T47D (cell line): ENCODE measurements around the gene SMARCD2.

Experiments
- DNase-seq, 2 experiments: peaks; one replicate each; pipeline versions ENCODE4 v3.0.0 to v3.0.0-alpha.2; 2011 to 2012; ENCODE audit warnings: low read depth in 1 of 2, low spot score in 1 of 2
- JUND ChIP-seq: IDR thresholded peaks from 2 replicates; pipeline ENCODE4 v1.6.1; 2012; ENCODE audit warnings: low read depth
- in situ Hi-C: cut with HindIII; loops from 2 replicates; pipeline ENCODE4 v1.10.0; 2016; ENCODE audit warnings: low sequenced_read_pairs, low pct_unique_long_range_greater_than_20kb

Gene SMARCD2

GRCh38 chr17:63832014-63832413, 10.5 kb downstream of the SMARCD2 start:
- in situ Hi-C loops, result no loop called here
- no peak for DNase-seq
- TF ChIP-seq JUND, result no peak

GRCh38 chr17:63831505-63831904, 11.0 kb downstream of the SMARCD2 start:
- DNase-seq, result no peak
- in situ Hi-C loops, result no loop called here
- TF ChIP-seq JUND, result no peak

GRCh38 chr17:63830904-63831491, 11.5 kb downstream of the SMARCD2 start:
- TF ChIP-seq JUND, result no peak
- DNase-seq, result no peak
- in situ Hi-C loops, result no loop called here

GRCh38 chr17:63830278-63830677, 12.2 kb downstream of the SMARCD2 start:
- in situ Hi-C loops, result no loop called here
- DNase-seq, result no peak
- no peak for TF ChIP-seq JUND

DNA sequence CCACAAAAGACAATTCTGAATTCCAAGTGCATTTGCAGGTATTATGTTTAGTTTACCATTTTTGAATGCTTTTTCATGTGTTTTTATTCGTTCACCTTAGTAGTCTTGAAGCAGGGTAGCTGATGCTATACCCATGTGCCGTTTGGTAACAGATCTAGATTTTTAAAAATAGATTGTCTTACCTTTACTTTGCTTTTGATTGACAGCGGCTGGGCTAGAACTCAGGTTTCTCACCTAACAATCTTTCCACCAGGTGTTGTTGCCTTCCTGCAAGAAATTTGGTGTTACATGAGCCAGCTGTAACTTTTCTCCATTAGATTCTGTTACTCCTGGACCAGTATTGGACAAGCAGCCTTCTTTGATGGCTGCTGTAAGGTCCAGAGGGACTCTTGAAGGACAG, 13.5 kb downstream of the SMARCD2 start:
- no peak for TF ChIP-seq JUND
- in situ Hi-C loops, result no loop called here
- DNase-seq, result no peak

GRCh38 chr17:63827801-63828221, 14.7 kb downstream of the SMARCD2 start:
- peak in 1 of 2 experiments; percentile 46 for DNase-seq
- in situ Hi-C loops, result no loop called here
- no peak for TF ChIP-seq JUND

DNA sequence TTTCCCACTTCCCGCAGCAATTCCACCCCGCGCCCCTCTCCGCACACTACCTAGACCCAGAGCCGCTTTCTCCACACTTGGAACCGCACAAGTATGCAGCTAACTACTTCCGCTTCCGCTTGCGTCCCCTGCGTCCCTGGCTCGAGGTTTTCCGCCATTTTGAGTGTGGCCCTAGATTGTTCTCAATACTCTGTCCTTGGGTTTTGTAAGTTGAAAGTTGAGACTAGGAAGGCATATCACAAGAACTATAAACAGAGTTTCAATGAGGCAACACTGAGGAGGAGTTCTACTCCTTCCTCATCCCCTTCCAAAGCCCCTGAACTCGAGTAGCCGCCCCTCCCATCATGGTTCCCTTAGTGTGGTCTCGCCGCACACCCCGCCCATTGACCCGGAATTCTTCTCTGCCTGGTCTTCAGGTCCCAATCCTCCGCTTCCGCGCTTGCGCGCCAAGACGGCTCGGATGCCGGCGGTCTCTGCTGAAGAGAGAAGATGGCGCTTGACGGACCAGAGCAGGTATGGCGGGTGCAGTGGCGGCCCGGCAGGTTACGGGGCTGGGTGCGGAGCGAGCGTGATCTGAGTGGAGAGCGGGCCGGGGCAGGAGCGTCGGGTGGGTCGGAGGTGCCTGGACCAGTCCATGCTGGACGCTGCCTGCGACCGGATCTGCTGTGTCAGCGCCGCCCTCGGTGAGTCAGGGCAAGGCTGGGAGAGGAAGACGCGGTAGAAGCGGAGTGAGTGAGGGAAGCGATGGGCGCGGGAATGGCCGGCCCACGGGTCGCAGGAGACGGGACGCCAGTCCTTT, 15.3 kb downstream of the SMARCD2 start, which contains the start of the genes FTSJ3 and PSMC5:
TSS of gene FTSJ3 (minus strand) at position 662 of the 799 bp plus-strand sequence. CDS start 761 bp downstream, outside the sequence.
TSS of gene PSMC5 (plus strand) at position 430 of the 799 bp plus-strand sequence. CDS start at position 490, 60 bp downstream.
- in situ Hi-C loops, result no loop called here
- DNase-seq, result peak; percentile 91 to 97
- TF ChIP-seq JUND, result no peak

- in situ Hi-C loops, result no loop called here
- no peak for TF ChIP-seq JUND
- peak in 1 of 2 experiments; percentile 28 for DNase-seq
These were observed 15.9 kb downstream of the SMARCD2 start for GRCh38 chr17:63826468-63827001.

DNA sequence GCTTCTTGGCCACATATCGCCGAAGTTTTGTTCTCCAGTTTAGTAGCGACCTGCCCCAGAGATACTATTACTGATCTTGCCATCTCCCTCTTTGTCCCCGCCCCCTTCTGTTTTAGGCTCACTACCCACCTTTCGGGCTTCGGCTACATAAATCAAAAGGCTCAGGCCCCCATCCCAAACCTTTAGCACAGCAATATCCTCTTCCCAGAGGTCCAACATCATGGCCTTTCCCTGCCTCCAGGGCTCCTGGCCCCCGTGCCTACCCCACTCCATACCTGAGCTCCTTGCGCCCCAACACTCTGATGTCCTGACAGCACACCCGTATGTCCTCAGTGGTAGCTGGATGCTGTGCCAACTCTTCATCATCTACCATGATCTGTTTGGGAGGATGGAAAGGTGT, 18.1 kb downstream of the SMARCD2 start:
- TF ChIP-seq JUND, result no peak
- in situ Hi-C loops, result no loop called here
- DNase-seq, result no peak

- no peak for DNase-seq
- no peak for TF ChIP-seq JUND
- in situ Hi-C loops, result no loop called here
These were observed 18.7 kb downstream of the SMARCD2 start for GRCh38 chr17:63823659-63824331.

DNA sequence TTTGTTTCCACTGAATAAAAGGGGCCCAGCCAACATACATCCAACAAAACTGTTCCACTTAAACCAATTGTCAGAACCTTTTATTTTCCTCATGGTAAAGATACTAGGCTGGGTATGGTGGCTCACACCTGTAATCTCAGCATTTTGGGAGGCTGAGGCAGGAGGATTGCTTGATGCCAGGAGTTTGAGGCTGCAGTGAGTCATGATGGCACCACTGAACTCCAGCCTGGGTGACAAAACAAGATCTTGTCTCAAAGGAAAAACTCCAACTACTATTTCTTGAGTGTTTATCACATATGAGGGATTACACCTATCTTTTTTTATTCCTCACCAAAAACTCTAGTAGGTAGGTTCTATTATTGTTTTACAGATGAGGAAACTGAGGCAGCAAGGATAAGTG, 19.9 kb downstream of the SMARCD2 start:
- in situ Hi-C loops, result no loop called here
- DNase-seq, result no peak
- TF ChIP-seq JUND, result no peak

DNA sequence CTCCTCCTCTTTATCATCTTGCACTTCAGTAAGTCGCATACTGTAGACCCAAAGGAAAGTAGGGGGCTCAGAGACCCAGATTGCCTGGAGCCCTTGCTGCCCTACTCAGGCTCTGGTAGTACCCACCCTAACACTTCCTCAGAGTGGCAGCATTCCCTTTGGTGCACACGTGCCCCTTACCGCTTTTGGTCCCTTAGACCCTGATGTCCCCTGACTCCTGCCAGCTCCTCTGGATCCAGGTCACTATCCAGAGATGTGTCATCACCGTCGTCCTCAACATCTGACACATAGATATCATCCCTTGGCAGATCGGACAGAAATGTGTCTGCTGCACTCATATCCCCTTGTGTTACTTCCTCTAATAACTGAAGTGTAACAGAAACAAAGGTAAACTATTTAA, 20.7 kb downstream of the SMARCD2 start:
- no peak for TF ChIP-seq JUND
- in situ Hi-C loops, result no loop called here
- no peak for DNase-seq
